ENCODE data around the gene SIGLEC12.

GRCh38 chr19:51509823-51510660 lies 8.4 kb upstream of the SIGLEC12 start:
- no peak for TF ChIP-seq POLR2AphosphoS5 (IDR thresholded peaks at IDR 0.05; ENCODE audit: low read depth, low read length)
- TF ChIP-seq POLR2A (IDR thresholded peaks at IDR 0.05; ENCODE audit: low read depth, low read length) = no peak
